ENCODE measurements around the gene VPS52. TPM values are rescaled to one million over a fixed set of nuclear protein-coding genes. Genes with fewer than 3 reads are reported as not detected.
A peak's percentile ranks its signal among the peaks of the same experiment; 100 is the strongest.
"Not testable (repeated sequence)": the region's sequence is repeated elsewhere in the genome, so short reads cannot be mapped to it uniquely, and the experiment has no call there.

VPS52 gene
- total and polyA plus RNA-seq, 5 donors, result 31.1 to 39.1 (median 34.6) TPM

DNA sequence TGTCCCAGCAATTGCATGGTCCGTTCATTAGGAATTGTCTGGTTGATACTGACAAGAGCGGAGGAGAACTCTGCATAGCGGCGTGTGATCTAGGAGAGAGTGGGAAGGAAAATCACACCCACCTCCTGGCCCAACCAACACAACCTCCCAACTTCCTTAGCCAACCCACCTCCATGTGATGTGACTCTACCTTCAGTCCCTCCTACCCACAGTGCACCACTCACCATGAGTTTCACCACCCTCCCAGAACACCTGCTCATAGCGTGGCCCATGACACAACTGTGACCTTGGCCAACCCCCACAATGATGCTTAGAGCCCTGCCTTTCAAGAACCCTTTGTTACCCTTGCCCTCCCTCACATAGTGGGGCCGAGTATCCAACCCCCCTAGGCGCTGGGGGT, 7.7 kb downstream of the VPS52 start:
- Histone ChIP-seq H3K27ac (ENCODE audit: low read length) (no peak overlapping the region), H3K9me3 (ENCODE audit: control insufficient read depth, low read length) (no peaks in the 10 kb centered on the region), H3K27me3 (ENCODE audit: control insufficient read depth, insufficient read depth) (no peaks in the 10 kb centered on the region), H3K4me1 (ENCODE audit: control insufficient read depth, insufficient read depth, low read length) (no peaks in the 10 kb centered on the region), H3K4me3 (ENCODE audit: low read length) (no peak overlapping the region)
- WGBS, result 88% methylated on average over 7 of the region's 7 CpGs
- DNase-seq (no peak), ATAC-seq (no peak)
- intact Hi-C loops (cut with DNase I), result no loop called here

DNA sequence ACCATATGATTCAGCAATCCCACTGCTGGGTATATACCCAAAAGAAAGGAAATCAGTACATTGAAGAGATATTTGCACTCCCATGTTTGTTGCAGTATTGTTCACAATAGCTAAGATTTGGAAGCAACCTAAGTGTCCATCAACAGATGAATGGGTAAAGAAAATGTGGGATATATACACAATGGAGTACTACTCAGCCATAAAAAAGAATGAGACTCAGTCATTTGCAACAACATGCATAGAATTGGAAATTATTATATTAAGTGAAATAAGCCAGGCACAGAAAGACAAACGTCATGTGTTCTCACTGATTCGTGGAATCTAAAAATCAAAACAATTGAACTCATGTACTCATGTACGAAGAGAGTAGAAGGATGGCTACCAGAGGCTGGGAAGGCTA, 9.2 kb downstream of the VPS52 start:
- H3K27me3 ChIP-seq (ENCODE audit: control insufficient read depth, insufficient read depth); H3K27ac ChIP-seq (ENCODE audit: low read length); ATAC-seq; H3K9me3 ChIP-seq (ENCODE audit: control insufficient read depth, low read length); intact Hi-C loops (cut with DNase I); H3K4me1 ChIP-seq (ENCODE audit: control insufficient read depth, insufficient read depth, low read length); DNase-seq; H3K4me3 ChIP-seq (ENCODE audit: low read length): not testable (repeated sequence)
- 98% methylated on average over 3 of the region's 3 CpGs for WGBS

DNA sequence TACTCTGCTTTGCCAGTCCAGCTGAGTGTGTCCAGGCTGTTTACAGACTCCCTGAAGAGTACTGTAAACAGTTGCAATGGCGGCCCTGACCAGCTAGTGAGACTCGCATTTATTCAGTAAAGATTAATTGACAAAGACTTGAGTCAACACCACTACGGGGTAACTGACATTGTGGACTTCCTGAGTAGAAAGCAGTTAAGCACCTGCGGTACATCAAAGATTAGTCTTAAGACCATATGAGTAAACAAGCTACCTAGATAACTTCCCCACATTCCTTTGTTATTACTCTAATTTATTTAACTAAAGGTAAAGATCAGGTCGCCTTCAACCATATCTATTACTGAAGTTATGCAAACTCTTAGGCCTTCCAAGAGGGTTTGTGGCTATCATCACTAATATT, 12.6 kb downstream of the VPS52 start:
- no peak for DNase-seq
- Histone ChIP-seq H3K27ac (ENCODE audit: low read length) (no peak overlapping the region), H3K9me3 (ENCODE audit: control insufficient read depth, low read length) (no peaks in the 10 kb centered on the region), H3K4me3 (ENCODE audit: low read length) (no peak overlapping the region), H3K4me1 (ENCODE audit: control insufficient read depth, insufficient read depth, low read length) (no peaks in the 10 kb centered on the region), H3K27me3 (ENCODE audit: control insufficient read depth, insufficient read depth) (no peaks in the 10 kb centered on the region)
- ATAC-seq, result no peak
- intact Hi-C loops (cut with DNase I), result no loop called here
- 92% methylated on average over 5 of the region's 5 CpGs for WGBS

DNA sequence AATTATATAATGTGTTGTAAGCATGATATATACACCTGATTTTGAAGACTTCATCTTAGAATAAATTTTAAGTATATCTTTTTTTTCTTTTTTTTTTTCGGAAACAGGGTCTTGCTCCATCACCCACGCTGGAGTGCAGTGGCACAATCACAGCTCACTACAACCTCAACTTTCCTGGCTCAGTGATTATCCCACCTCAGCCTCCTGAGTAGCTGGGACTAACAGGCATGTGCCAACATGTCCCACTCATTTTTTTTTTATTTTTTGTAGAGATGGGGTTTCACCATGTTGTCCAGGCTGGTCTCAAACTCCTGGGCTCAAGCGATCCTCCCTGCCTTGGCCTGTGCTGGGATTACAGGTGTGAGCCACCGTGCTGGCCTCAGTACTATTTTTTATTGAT, 17.1 kb downstream of the VPS52 start:
- Histone ChIP-seq H3K4me1 (ENCODE audit: control insufficient read depth, insufficient read depth, low read length) (peaks cover 4% of the 10 kb centered on the region), H3K27ac (ENCODE audit: low read length) (no peak overlapping the region), H3K9me3 (ENCODE audit: control insufficient read depth, low read length) (no peaks in the 10 kb centered on the region), H3K4me3 (ENCODE audit: low read length) (no peak overlapping the region), H3K27me3 (ENCODE audit: control insufficient read depth, insufficient read depth) (no peaks in the 10 kb centered on the region)
- intact Hi-C loops (cut with DNase I), result no loop called here
- no peak for ATAC-seq
- 95% methylated on average over 4 of the region's 4 CpGs for WGBS
- no peak for DNase-seq

DNA sequence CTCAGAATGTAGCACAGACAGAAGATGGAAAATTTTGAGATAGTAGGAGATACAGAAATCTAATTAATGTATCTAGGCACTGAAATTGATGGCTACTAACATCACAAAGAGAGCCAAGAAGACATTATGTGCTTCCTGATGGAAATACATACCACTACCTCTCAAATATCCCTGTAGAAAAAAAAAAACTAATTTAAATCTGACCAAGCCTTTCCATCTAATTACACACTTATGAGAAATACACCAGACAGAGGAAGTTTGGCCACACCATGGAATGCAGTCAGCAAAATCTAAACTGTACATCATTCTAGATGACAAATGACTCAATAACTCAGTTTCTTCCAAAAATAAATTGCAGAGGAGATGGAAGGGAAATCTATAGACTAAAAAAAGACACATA, 18.9 kb downstream of the VPS52 start:
- no peak for ATAC-seq
- intact Hi-C loops (cut with DNase I), result no loop called here
- no peak overlapping the region for H3K4me3 ChIP-seq (ENCODE audit: low read length)
- H3K27me3 ChIP-seq (ENCODE audit: control insufficient read depth, insufficient read depth), result no peaks in the 10 kb centered on the region
- no peak for DNase-seq
- peaks cover 4% of the 10 kb centered on the region for H3K4me1 ChIP-seq (ENCODE audit: control insufficient read depth, insufficient read depth, low read length)
- no peaks in the 10 kb centered on the region for H3K9me3 ChIP-seq (ENCODE audit: control insufficient read depth, low read length)
- H3K27ac ChIP-seq (ENCODE audit: low read length), result no peak overlapping the region

DNA sequence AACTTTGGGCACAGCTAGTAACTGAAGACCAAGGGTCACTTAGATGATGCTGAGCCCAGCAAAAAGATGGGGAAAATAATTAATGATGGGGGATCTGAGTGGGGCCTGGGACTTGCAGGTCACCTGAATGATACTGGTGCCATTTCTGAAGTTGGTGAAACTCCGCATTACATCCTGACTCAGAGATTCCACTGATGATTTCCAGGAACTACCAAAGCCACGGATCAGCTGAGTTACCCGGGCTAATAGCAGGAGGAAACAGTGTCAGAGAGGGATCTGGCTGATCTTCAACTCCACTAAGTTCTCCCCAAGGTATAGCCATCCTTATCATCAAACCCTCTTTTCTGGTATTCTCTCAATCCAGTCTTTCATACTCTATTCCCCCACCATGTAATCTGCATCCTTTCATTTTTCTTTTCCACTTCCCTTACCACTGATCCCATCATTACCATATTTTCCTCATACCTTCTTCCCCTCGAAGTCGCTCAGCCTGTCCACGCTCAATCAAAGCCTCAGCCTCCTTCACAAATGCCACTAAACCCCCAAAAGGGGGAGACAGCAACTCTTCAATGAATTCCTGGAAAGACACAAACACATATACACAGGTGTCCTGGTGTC, 20.2 kb downstream of the VPS52 start:
- Histone ChIP-seq H3K4me1 (ENCODE audit: control insufficient read depth, insufficient read depth, low read length) (peaks cover 4% of the 10 kb centered on the region), H3K9me3 (ENCODE audit: control insufficient read depth, low read length) (no peaks in the 10 kb centered on the region), H3K4me3 (ENCODE audit: low read length) (no peak overlapping the region), H3K27me3 (ENCODE audit: control insufficient read depth, insufficient read depth) (no peaks in the 10 kb centered on the region), H3K27ac (ENCODE audit: low read length) (no peak overlapping the region)
- DNase-seq, result no peak
- ATAC-seq, result no peak
- WGBS, result 84% methylated on average over 6 of the region's 6 CpGs
- intact Hi-C loops (cut with DNase I), result no loop called here

DNA sequence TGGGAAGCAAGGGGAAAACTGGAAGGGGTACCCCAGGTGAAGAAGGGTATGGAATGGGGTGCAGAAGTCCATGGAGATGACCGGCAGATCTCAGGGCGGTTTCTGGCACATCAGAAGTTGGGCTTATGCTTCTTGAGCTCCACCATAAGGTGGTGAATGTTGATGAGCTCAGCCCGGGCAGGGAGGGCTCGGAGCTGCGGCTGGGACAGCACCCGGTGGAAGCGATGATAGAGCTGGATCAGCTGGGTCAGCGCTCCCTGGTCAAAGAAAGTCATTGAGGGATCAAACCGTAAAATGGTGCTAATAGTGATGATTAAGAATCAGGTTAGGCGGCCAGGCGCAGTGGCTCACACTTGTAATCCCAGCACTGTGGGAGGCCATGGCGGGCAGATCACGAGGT, 20.9 kb downstream of the VPS52 start:
- ATAC-seq, result no peak
- Histone ChIP-seq H3K27ac (ENCODE audit: low read length) (no peak overlapping the region), H3K27me3 (ENCODE audit: control insufficient read depth, insufficient read depth) (no peaks in the 10 kb centered on the region)

DNA sequence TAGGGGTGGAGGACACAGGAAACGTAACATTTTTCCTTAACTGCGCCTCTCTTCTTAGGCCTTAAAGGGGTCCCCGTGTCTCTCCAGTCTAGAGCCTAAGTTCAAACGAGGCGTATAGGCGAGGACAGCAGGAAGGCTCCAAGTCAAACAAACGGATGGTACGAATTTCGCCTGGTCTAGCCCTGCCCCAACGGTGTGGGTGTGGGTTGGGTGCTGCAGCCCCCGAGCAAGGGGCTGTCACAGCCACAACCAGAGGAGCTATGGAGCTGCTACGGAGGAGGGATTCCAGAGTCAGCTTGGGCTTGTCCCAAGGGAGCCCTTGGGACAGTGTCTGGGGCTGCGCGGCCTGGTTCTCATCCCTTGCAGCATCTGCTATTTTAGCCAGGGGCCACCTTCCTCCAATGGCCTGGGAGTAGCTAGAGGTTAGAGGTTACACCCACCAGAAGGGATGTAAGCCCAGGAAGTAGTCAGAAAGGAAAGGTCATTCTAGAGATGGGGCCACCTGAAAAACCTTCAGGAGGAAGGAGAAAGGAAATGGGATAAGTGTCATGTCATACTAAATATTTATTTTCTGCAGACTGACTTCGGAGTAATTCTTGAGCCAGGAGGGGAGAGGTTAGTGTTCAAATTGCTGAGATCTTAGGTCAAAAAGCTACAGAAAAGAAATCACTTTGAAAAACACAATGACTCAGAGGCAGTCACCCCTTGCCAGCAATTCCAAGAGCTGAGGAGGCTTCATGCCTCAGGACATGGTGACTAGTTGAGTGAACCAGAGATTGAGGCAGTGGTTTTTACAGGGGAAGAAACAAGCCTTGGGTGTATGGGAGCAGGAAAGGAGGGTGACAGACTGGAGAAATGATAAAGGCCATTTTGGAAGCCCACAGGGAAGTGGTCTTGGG, 21.7 kb downstream of the VPS52 start:
- ATAC-seq, result peak in 1 of 2 donors; percentile 4
- DNase-seq, result peak; percentile 35 to 63 (median 57)
- WGBS, result 13% methylated on average over 15 of the region's 15 CpGs
- Histone ChIP-seq H3K4me3 (ENCODE audit: low read length) (peak overlapping the region; percentile 34), H3K9me3 (ENCODE audit: control insufficient read depth, low read length) (no peaks in the 10 kb centered on the region), H3K27ac (ENCODE audit: low read length) (peak overlapping the region; percentile 91), H3K27me3 (ENCODE audit: control insufficient read depth, insufficient read depth) (no peaks in the 10 kb centered on the region), H3K4me1 (ENCODE audit: control insufficient read depth, insufficient read depth, low read length) (peaks cover 4% of the 10 kb centered on the region)
- intact Hi-C loops (cut with DNase I), result loop anchor here (5.0 to 10.0 kb wide), 5 partner anchors 75 to 233 kb away; no protein-coding TSS in a partner anchor

More for the DNA sequence above, 20.9 kb downstream of the VPS52 start:
- peaks cover 4% of the 10 kb centered on the region for H3K4me1 ChIP-seq (ENCODE audit: control insufficient read depth, insufficient read depth, low read length)
- DNase-seq, result no peak
- H3K9me3 ChIP-seq (ENCODE audit: control insufficient read depth, low read length), result no peaks in the 10 kb centered on the region
- intact Hi-C loops (cut with DNase I), result no loop called here
- whole genome bisulfite sequencing, result 91% methylated on average over 13 of the region's 13 CpGs
- no peak overlapping the region for H3K4me3 ChIP-seq (ENCODE audit: low read length)

DNA sequence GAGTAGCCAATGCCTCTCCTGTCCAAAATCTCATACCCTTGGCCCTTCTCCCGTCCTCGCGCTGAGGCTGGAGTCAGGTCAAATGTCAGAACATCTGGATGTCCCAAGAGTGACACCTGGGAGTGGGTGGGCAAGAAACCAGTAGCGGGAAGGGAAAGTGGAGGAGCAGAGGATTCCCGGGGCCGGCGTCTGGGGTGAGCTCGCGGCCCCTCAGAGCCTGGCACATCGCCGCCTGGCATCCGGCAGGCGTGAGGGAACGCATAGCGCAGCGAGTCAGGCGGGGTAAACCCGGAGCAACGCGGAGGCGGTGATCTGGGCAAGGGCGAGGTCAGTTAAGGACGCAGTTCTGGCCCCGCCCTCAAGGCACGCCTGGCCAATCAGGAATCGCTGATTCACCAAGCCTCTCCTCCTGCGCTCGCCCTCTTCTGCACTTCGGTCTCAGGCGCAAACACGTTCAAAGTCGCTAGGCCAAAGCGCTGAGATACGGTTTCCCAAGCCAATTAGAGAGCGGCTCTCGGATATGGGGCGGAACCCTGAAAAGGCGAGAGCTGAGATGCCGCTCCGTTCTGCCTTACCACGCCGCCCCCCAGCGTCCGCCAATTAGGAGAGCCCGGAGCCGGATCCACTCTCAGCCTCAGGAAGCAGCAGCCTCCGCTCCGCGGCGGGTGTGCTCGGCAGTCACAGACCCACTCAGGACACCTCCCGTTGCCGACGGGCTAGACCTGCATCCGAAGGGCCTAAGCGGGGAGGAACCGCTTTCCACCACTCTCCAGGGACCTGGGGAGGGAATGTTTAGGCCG, 22.5 kb downstream of the VPS52 start:
- Histone ChIP-seq H3K9me3 (ENCODE audit: control insufficient read depth, low read length) (no peaks in the 10 kb centered on the region), H3K27me3 (ENCODE audit: control insufficient read depth, insufficient read depth) (no peaks in the 10 kb centered on the region), H3K4me3 (ENCODE audit: low read length) (peak overlapping the region; percentile 47), H3K27ac (ENCODE audit: low read length) (peak overlapping the region; percentile 94), H3K4me1 (ENCODE audit: control insufficient read depth, insufficient read depth, low read length) (peaks cover 4% of the 10 kb centered on the region)
- WGBS, result under 1% methylated on average over 58 of the region's 58 CpGs
- intact Hi-C loops (cut with DNase I), result loop anchor here (1.0 to 10.0 kb wide), 6 partner anchors 74 to 232 kb away; no protein-coding TSS in a partner anchor
- ATAC-seq (peak; percentile 97), DNase-seq (peak; percentile 98 to 99 (median 99))

DNA sequence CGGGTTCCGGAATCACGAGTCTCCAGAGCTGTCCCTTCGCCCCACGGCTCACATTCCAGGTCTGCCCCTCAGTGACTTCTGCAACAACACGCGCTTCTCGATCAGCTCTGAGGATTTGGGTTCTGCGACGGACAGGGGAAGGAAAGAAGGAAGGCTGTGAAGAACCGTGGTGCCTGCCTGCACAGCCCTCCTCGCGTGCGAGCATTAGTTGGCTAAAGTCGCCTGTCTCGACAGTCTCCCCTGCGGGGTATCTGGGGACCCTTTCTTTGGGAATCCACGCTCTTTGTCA, 23.1 kb downstream of the VPS52 start:
- Histone ChIP-seq H3K4me1 (ENCODE audit: control insufficient read depth, insufficient read depth, low read length) (peaks cover 4% of the 10 kb centered on the region), H3K27me3 (ENCODE audit: control insufficient read depth, insufficient read depth) (no peaks in the 10 kb centered on the region), H3K27ac (ENCODE audit: low read length) (peak overlapping the region; percentile 94), H3K4me3 (ENCODE audit: low read length) (peak overlapping the region; percentile 47), H3K9me3 (ENCODE audit: control insufficient read depth, low read length) (no peaks in the 10 kb centered on the region)
- DNase-seq (no peak), ATAC-seq (peak; percentile 4 to 13)
- WGBS, result under 1% methylated on average over 18 of the region's 18 CpGs
- intact Hi-C loops (cut with DNase I), result loop anchor here (1.0 to 10.0 kb wide), 6 partner anchors 74 to 231 kb away; no protein-coding TSS in a partner anchor
